ENCODE measurements around the gene GUCY1A1.

DNA sequence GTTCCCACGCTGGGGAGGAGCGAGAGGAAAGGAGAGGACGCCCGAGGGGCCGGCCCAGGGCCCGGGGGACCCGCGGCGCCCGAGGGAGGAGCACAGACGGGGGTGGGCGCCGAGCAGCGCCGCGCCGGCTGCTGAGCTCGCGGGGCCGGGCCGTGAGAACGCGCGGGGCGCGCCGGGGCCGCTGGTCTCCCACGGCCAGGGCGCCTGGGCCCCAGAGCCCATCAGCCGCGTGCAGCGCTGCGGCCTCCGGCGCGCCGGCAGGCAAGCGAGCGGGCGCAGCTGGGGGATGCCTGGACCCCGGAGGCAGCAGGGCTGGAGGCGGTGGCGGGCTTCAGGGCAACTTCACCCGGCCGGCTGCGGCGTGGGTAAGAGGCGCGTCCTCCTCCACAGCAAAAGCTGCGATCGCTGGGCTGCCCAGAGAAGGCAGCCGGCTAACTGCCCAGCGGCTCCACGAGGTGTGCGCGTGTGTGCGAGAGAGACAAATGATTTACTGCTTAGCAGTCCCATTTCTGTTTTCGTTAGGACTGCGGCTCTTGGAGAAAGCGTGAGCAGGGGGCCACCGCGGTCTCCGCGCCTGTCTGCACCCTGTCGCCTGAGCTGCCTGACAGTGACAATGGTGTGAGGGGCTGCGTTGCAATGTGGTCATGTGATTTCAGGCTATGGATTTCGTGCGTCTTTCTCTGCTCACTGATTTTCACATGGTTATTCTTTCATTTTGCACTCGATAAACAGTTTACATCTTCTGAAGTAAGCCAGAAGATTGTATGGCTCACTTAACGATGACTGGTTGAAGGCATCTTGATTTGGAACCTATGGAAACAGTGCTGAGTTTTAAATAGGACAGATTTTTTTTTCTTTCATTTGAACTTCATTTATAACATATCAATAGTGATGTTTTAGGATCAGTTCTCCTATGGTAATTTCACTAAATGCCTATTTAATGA is 1.2 kb downstream of the GUCY1A1 start:
- no peak for TF ChIP-seq EZH2 (IDR thresholded peaks at IDR 0.05; ENCODE audit: borderline replicate concordance, low read length)
- TF ChIP-seq CTCF (IDR thresholded peaks at IDR 0.05; ENCODE audit: low read length): no peak
